MM.1S (cell line): ENCODE data around the gene PAQR5.

ENCODE experiments used
- DNase-seq: peaks from one replicate; pipeline ENCODE4 v3.0.0-alpha.2; 2015
- H2AFZ ChIP-seq: fragments of 300-600 bp; sonication (generic); 2 replicates; pipeline ENCODE4 v1.6.0; 2016; ENCODE audit warnings: antibody characterized with exemption, low read length
- H3F3A ChIP-seq: fragments of 300-600 bp; sonication (generic); 2 replicates; pipeline ENCODE4 v1.6.1; 2016; ENCODE audit warnings: mild to moderate bottlenecking, antibody characterized with exemption, low read length, moderate library complexity, mixed read lengths; ENCODE audit not compliant: insufficient read depth
- H3K27ac ChIP-seq: fragments of 300-600 bp; sonication (generic); 2 replicates; pipeline ENCODE4 v1.5.1; 2016; ENCODE audit warnings: mild to moderate bottlenecking, low read length
- H3K27me3 ChIP-seq: fragments of 300-600 bp; sonication (generic); replicated peaks from 2 replicates; pipeline ENCODE4 v1.6.0; 2016; ENCODE audit warnings: low read length; ENCODE audit not compliant: insufficient read depth
- H3K36me3 ChIP-seq: fragments of 300-600 bp; sonication (generic); replicated peaks from 2 replicates; pipeline ENCODE4 v1.6.1; 2016; ENCODE audit warnings: mild to moderate bottlenecking, low read length, mixed read lengths; ENCODE audit not compliant: insufficient read depth
- H3K4me1 ChIP-seq: fragments of 300-600 bp; sonication (generic); 2 replicates; pipeline ENCODE4 v1.6.1; 2016; ENCODE audit warnings: low read length, mixed read lengths
- H3K4me2 ChIP-seq: fragments of 300-600 bp; sonication (generic); 2 replicates; pipeline ENCODE4 v1.6.0; 2016; ENCODE audit warnings: low read depth, low read length
- H3K4me3 ChIP-seq: fragments of 300-600 bp; sonication (generic); 2 replicates; pipeline ENCODE4 v1.5.1; 2016; ENCODE audit warnings: low read length, mixed read lengths
- H3K79me2 ChIP-seq: fragments of 300-600 bp; sonication (generic); 2 replicates; pipeline ENCODE4 v1.6.1; 2016; ENCODE audit warnings: mixed run types, low read length, mixed read lengths
- H3K9ac ChIP-seq: fragments of 300-600 bp; sonication (generic); 2 replicates; pipeline ENCODE4 v1.6.1; 2016; ENCODE audit warnings: low read length, mixed read lengths
- H3K9me2 ChIP-seq: fragments of 300-600 bp; sonication (generic); replicated peaks from 2 replicates; pipeline ENCODE4 v1.6.1; 2016; ENCODE audit warnings: mild to moderate bottlenecking, low read length, mixed read lengths; ENCODE audit not compliant: insufficient read depth
- H3K9me3 ChIP-seq: fragments of 300-600 bp; sonication (generic); replicated peaks from 2 replicates; pipeline ENCODE4 v1.6.1; 2016; ENCODE audit warnings: mild to moderate bottlenecking, low read length, mixed read lengths; ENCODE audit not compliant: insufficient read depth
- H4K20me1 ChIP-seq: fragments of 300-600 bp; sonication (generic); 2 replicates; pipeline ENCODE4 v1.6.1; 2016; ENCODE audit warnings: mild to moderate bottlenecking, low read length, moderate library complexity, mixed read lengths; ENCODE audit not compliant: insufficient read depth
- EZH2 ChIP-seq: fragments of 300-600 bp; sonication (generic); optimal IDR thresholded peaks from 2 replicates; pipeline ENCODE3; 2017; ENCODE audit warnings: low read depth, mild to moderate bottlenecking, antibody characterized with exemption, low read length, mixed read lengths
- EZH2phosphoT487 ChIP-seq: fragments of 300-600 bp; sonication (generic); IDR thresholded peaks from 2 replicates; pipeline ENCODE4 v1.6.1; 2018; ENCODE audit warnings: antibody characterized with exemption, low read length
- TF ChIP-seq, protein P1 (sequence below): fragments of 300-600 bp; sonication (generic); IDR thresholded peaks from 2 replicates; pipeline ENCODE4 v1.5.1; 2016; ENCODE audit warnings: antibody characterized with exemption, low read length, mixed read lengths

The PAQR5 gene

DNA sequence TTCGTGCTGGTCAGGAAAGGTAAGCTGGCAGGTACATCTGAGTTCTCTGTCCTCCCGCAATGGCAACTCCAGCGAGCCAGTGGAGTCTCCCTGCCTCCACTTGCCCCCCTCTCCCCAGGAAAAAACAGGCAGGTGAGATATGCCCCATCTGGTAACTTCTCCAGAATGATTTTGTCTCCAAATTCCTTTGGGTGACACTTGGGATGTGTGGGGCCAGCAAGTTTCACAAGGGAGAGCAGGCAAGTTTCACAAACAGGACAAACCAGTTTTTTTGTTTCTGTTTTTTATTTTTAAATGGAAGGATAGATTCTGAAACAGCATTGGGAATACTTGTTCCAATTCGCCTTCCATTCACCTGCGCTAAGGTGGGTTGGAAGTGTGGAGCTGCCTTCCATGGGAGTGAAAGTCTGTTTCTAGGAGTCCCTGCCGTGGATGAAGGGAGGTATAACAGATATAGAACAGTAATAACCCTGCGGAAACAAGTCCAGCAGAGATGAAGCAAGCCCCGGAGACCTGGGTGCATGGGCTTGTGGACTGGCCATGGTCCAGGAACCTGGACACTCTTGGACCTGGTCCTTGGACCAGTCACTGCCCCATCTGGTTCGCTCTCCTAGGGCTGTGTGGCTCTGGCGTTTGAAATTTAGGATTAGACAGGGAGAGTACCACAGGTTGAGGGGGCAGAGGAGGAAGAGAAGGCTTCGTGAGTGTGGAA, 92.5 kb downstream of the PAQR5 start:
- Histone ChIP-seq H3K79me2 (no peaks in the 10 kb centered on the region), H3K9me3 (no peaks in the 10 kb centered on the region), H3K4me1 (0 out of 2 replicates have a peak, but pooled peaks cover 4% of the 10 kb centered on the region), H3F3A (no peaks in the 10 kb centered on the region), H3K9me2 (no peaks in the 10 kb centered on the region), H3K36me3 (no peaks in the 10 kb centered on the region), H3K4me3 (no peak overlapping the region), H3K4me2 (no peak overlapping the region), H3K27me3 (no peaks in the 10 kb centered on the region), H3K9ac (no peak overlapping the region), H3K27ac (no peak overlapping the region), H4K20me1 (no peaks in the 10 kb centered on the region), H2AFZ (no peak overlapping the region)
- TF ChIP-seq, protein P1, sequence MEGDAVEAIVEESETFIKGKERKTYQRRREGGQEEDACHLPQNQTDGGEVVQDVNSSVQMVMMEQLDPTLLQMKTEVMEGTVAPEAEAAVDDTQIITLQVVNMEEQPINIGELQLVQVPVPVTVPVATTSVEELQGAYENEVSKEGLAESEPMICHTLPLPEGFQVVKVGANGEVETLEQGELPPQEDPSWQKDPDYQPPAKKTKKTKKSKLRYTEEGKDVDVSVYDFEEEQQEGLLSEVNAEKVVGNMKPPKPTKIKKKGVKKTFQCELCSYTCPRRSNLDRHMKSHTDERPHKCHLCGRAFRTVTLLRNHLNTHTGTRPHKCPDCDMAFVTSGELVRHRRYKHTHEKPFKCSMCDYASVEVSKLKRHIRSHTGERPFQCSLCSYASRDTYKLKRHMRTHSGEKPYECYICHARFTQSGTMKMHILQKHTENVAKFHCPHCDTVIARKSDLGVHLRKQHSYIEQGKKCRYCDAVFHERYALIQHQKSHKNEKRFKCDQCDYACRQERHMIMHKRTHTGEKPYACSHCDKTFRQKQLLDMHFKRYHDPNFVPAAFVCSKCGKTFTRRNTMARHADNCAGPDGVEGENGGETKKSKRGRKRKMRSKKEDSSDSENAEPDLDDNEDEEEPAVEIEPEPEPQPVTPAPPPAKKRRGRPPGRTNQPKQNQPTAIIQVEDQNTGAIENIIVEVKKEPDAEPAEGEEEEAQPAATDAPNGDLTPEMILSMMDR, result no peak
- no peak for DNase-seq

DNA sequence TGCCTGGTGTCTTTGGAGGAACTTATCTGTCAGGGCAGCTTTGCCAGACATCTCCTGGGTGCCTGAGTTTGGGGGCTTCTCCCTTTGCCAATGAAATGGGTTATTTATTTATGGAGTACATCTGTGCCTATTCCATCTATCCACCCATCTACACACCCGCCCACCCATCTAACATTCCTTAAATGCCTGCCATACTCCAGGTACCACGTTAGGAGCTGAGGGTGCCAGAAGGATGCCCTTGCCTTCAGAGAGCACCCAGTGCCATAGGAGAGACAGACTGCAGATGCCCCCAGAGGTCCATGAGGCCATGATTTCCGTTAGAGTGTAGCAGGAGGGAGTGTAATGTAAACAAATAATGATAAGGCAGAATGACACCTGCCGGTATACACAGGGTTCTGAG, 93.6 kb downstream of the PAQR5 start:
- Histone ChIP-seq H4K20me1 (no peaks in the 10 kb centered on the region), H3F3A (no peaks in the 10 kb centered on the region), H3K79me2 (no peaks in the 10 kb centered on the region), H3K9me3 (no peaks in the 10 kb centered on the region), H2AFZ (no peak overlapping the region), H3K27me3 (no peaks in the 10 kb centered on the region), H3K4me3 (no peak overlapping the region), H3K4me2 (no peak overlapping the region), H3K9ac (no peak overlapping the region), H3K27ac (no peak overlapping the region), H3K4me1 (0 out of 2 replicates have a peak, but pooled peaks cover 4% of the 10 kb centered on the region), H3K36me3 (no peaks in the 10 kb centered on the region), H3K9me2 (no peaks in the 10 kb centered on the region)
- DNase-seq, result no peak
- no peak for TF ChIP-seq EZH2
- TF ChIP-seq, protein P1, result no peak
- no peak for TF ChIP-seq EZH2phosphoT487

DNA sequence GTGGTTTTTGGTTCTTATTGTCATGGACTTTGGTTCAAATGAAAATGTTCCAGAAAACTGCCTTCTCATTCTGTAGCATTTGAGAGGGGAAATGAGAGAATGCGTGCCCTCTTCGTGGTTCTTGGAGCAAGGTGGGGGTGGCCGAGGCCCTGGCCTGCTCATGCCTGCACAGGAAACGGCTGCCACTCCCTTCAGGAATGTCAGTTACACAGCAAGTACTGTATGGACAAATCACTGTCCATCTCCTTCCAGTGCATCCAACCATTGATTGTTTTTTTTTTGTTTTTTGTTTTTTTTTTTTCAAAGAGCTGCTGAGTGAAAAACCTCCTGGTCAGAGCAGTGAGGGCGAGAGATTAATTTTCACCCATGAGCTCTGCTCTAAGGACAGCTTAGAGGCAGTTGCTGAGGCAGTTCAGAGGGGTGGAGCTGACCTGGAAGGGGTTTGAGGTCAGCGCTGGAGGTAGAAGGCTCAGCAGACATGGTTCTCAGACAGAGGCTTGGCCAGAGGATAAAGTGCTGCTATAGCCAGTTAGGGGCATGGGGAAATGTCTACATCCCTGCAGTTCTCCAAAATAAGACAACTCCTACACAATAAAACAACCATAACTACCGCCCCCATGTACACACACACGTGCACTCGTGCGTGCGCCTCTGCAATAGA, 95.2 kb downstream of the PAQR5 start:
- Histone ChIP-seq H3K27ac (no peak overlapping the region), H3F3A (no peaks in the 10 kb centered on the region), H2AFZ (peak overlapping the region; percentile 57), H3K9me3 (no peaks in the 10 kb centered on the region), H3K4me2 (peak overlapping the region; percentile 63; the same call in 1 of the 2 replicates), H3K36me3 (no peaks in the 10 kb centered on the region), H3K4me3 (no peak overlapping the region), H3K9ac (no peak overlapping the region), H3K4me1 (0 out of 2 replicates have a peak, but pooled peaks cover 4% of the 10 kb centered on the region), H3K79me2 (no peaks in the 10 kb centered on the region), H3K9me2 (no peaks in the 10 kb centered on the region), H4K20me1 (no peaks in the 10 kb centered on the region), H3K27me3 (no peaks in the 10 kb centered on the region)
- DNase-seq, result no peak
- TF ChIP-seq EZH2phosphoT487, result no peak
- TF ChIP-seq, protein P1, result no peak
- TF ChIP-seq EZH2, result no peak
